Raji (cell line): ENCODE measurements around the gene SFXN5.

ENCODE experiments used
- POLR2A ChIP-seq: IDR thresholded peaks from 2 replicates; pipeline ENCODE4 v1.6.1; 2011; ENCODE audit warnings: low read depth, low read length, control low read depth; ENCODE audit not compliant: insufficient read depth

The SFXN5 gene

GRCh38 chr2:73106791-73107190 lies 35.3 kb upstream of the SFXN5 start:
- no peak for TF ChIP-seq POLR2A

GRCh38 chr2:73105511-73105971 lies 34.0 kb upstream of the SFXN5 start:
- TF ChIP-seq POLR2A: no peak

DNA sequence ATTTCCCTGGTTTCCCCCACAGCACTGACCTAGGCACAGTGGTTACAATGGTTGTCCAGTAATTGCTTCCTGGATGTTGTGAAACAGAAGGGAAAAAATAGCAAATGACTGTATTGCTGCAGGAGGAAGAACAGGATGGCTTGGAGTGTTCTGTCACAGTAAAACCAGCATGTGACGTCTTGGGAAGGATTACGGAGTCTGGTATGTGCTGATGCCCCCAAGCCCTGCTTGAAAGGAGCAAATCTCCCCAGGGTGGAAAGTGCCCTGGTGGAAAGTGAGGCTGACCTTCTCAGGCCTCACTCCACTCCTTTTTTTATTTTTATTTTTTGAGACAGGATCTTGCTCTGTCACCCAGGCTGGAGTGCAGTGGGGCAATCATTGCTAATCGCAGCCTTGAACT lies 33.4 kb upstream of the SFXN5 start:
- no peak for TF ChIP-seq POLR2A

DNA sequence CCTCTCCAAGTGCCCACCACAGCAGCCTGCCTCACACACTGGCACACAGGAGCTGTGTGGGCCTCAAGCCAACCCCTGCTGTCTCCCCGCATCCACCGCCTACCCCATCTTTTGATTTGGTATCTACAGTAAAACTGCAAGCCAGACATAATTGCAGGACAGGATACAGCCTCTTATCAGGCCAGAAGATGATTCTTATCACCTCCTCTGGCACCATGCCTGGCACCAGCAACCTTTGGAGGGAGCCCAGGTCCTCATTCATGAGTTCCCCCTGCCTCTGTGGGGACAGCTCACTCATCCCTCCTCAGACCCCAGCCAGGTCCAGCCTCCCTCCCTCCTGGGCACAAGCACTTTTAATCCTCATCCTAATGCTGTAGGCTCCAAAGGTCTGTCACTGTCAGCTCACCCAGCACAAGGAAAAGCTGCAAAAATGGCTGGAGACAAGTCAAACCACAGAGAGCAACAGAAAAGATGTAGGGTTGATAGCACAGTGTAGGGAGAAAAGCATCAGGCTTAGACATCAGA lies 31.6 kb upstream of the SFXN5 start:
- no peak for TF ChIP-seq POLR2A

- no peak for TF ChIP-seq POLR2A
These were observed 30.2 kb upstream of the SFXN5 start for GRCh38 chr2:73101626-73102256.

GRCh38 chr2:73100956-73101355 lies 29.4 kb upstream of the SFXN5 start:
- no peak for TF ChIP-seq POLR2A

- no peak for TF ChIP-seq POLR2A
These were observed 28.0 kb upstream of the SFXN5 start for GRCh38 chr2:73099486-73099885.

- no peak for TF ChIP-seq POLR2A
These were observed 24.4 kb upstream of the SFXN5 start for GRCh38 chr2:73095910-73096309.

GRCh38 chr2:73092146-73092783 lies 20.8 kb upstream of the SFXN5 start:
- TF ChIP-seq POLR2A: no peak

DNA sequence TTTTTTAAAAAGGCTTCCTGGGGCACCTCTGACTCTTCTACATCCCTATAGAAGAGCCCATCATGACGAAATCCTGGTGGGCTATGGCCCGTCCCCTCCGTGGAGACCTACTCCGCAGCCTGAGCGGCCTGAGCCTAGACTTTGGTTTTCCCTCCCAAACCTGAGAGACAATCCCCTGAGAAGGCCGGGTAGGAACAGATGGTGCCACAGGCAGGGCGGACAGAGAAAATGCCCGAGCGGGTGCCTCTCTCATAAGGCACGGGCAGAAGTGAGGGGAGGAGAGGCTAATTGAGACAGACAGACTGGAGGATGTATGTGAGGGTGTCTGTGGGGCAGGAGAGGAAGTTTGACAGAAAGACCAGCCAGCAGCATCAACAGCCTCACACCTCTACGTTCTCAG lies 20.2 kb upstream of the SFXN5 start:
- no peak for TF ChIP-seq POLR2A

- TF ChIP-seq POLR2A: no peak
These were observed 19.7 kb upstream of the SFXN5 start for GRCh38 chr2:73091164-73091563.

- no peak for TF ChIP-seq POLR2A
These were observed 17.9 kb upstream of the SFXN5 start for GRCh38 chr2:73089270-73090030.

- TF ChIP-seq POLR2A: no peak
These were observed 17.2 kb upstream of the SFXN5 start for GRCh38 chr2:73088703-73089102.

GRCh38 chr2:73088211-73088610 lies 16.7 kb upstream of the SFXN5 start:
- no peak for TF ChIP-seq POLR2A

- TF ChIP-seq POLR2A: no peak
These were observed 15.8 kb upstream of the SFXN5 start for GRCh38 chr2:73087311-73087710.

DNA sequence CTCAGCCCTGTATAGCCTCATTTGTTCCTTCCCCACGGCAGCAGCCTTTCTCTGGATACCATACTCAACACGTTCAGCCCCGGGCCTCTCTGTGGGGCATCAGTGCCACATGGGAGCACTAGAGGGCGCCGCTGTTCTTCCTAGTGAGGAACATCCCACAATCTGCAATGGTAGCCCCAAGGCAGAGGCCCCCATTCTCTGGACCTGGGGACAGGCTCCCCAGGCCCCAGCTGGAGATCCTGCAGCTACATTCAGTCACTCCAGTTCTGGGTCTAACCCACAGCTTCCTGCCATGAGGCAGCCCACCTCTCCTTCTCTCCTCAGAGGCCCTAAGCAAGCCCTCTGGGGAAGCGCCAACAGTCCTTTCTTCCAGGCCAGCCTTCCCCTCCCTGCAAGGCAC lies 14.2 kb upstream of the SFXN5 start:
- TF ChIP-seq POLR2A: no peak
